ENCODE data around the gene PRL. TPM values are rescaled to one million over a fixed set of nuclear protein-coding genes. Genes with fewer than 3 reads are reported as not detected.

PRL gene
- total RNA-seq, 4 donors from 2014 or later: not detected

GRCh38 chr6:22332216-22332615 is 35.4 kb upstream of the PRL start:
- Histone ChIP-seq H3K9me3 (no peaks in the 10 kb centered on the region), H3K4me1 (no peaks in the 10 kb centered on the region), H3K36me3 (no peaks in the 10 kb centered on the region), H3K27ac (no peak overlapping the region), H3K27me3 (no peaks in the 10 kb centered on the region), H3K4me3 (replicated peaks in 1 of 3) (no peak overlapping the region)
- intact Hi-C loops (cut with DNase I): no loop called here
- WGBS, 2 donors: 91 to 95% methylated on average over 2 of the region's 2 CpGs
- DNase-seq: no peak
- TF ChIP-seq CTCF (IDR thresholded peaks at IDR 0.05) (no peak), POLR2A (IDR thresholded peaks at IDR 0.05) (no peak)

- Histone ChIP-seq H3K4me1 (no peaks in the 10 kb centered on the region), H3K9me3 (no peaks in the 10 kb centered on the region), H3K27ac (no peak overlapping the region), H3K4me3 (replicated peaks in 1 of 3) (no peak overlapping the region), H3K36me3 (no peaks in the 10 kb centered on the region), H3K27me3 (no peaks in the 10 kb centered on the region)
- no peak for DNase-seq
- intact Hi-C loops (cut with DNase I): no loop called here
- WGBS, 2 donors: 95 to 98% methylated on average over 4 of the region's 4 CpGs
- TF ChIP-seq CTCF (IDR thresholded peaks at IDR 0.05): no peak
- TF ChIP-seq POLR2A (IDR thresholded peaks at IDR 0.05): no peak
Measured at GRCh38 chr6:22330941-22331340, 34.1 kb upstream of the PRL start.

GRCh38 chr6:22328474-22328873 is 31.6 kb upstream of the PRL start:
- Histone ChIP-seq H3K9me3 (no peaks in the 10 kb centered on the region), H3K4me1 (no peaks in the 10 kb centered on the region), H3K27me3 (no peaks in the 10 kb centered on the region), H3K4me3 (replicated peaks in 1 of 3) (no peak overlapping the region), H3K36me3 (no peaks in the 10 kb centered on the region), H3K27ac (no peak overlapping the region)
- intact Hi-C loops (cut with DNase I): no loop called here
- no peak for TF ChIP-seq CTCF (IDR thresholded peaks at IDR 0.05)
- no peak for TF ChIP-seq POLR2A (IDR thresholded peaks at IDR 0.05)
- DNase-seq: no peak
- 84 to 86% methylated on average over 5 of the region's 5 CpGs for WGBS, 2 donors

- intact Hi-C loops (cut with DNase I): no loop called here
- no peaks in the 10 kb centered on the region for H3K9me3 ChIP-seq
- H3K4me1 ChIP-seq: no peaks in the 10 kb centered on the region
- no peak overlapping the region for H3K4me3 ChIP-seq (replicated peaks in 1 of 3)
- TF ChIP-seq POLR2A (IDR thresholded peaks at IDR 0.05): no peak
- no peak for TF ChIP-seq CTCF (IDR thresholded peaks at IDR 0.05)
- no peak for DNase-seq
- WGBS, 2 donors: 86 to 93% methylated on average over 2 of the region's 2 CpGs
- no peaks in the 10 kb centered on the region for H3K36me3 ChIP-seq
- H3K27ac ChIP-seq: no peak overlapping the region
- no peaks in the 10 kb centered on the region for H3K27me3 ChIP-seq
Measured at GRCh38 chr6:22327881-22328280, 31.0 kb upstream of the PRL start.

- H3K27me3 ChIP-seq: no peaks in the 10 kb centered on the region
- intact Hi-C loops (cut with DNase I): no loop called here
- H3K36me3 ChIP-seq: no peaks in the 10 kb centered on the region
- WGBS, 2 donors: 89 to 95% methylated on average over 6 of the region's 6 CpGs
- TF ChIP-seq CTCF (IDR thresholded peaks at IDR 0.05) (no peak), POLR2A (IDR thresholded peaks at IDR 0.05) (no peak)
- no peak for DNase-seq
- H3K9me3 ChIP-seq: no peaks in the 10 kb centered on the region
- no peak overlapping the region for H3K27ac ChIP-seq
- H3K4me1 ChIP-seq: no peaks in the 10 kb centered on the region
- H3K4me3 ChIP-seq (replicated peaks in 1 of 3): no peak overlapping the region
Measured at GRCh38 chr6:22326500-22326899, 29.7 kb upstream of the PRL start.
